Thymus (tissue), 11 donors: ENCODE data around the gene FBN3. TPM values are rescaled to one million over a fixed set of nuclear protein-coding genes. Genes with fewer than 3 reads are reported as not detected.
"Not testable (repeated sequence)": the region's sequence is repeated elsewhere in the genome, so short reads cannot be mapped to it uniquely, and the experiment has no call there.

Experiments used
- DNase-seq, 9 donors: peaks; one replicate each; pipeline ENCODE4 v3.0.0-alpha.2; 2013; ENCODE audit warnings: low spot score in 9 of 9, low read depth in 6 of 9, missing footprints in 1 of 9
- H3K27ac ChIP-seq, 2 donors: one replicate each; pipeline ENCODE4 v1.5.1; 2013; ENCODE audit warnings: control low read depth in 1 of 2, low read depth in 1 of 2, low read length in 1 of 2, mild to moderate bottlenecking in 1 of 2, moderate library complexity in 1 of 2
- H3K27me3 ChIP-seq, 2 donors: one replicate each; pipeline ENCODE4 v1.5.1; 2013; ENCODE audit warnings: low read length in 1 of 2; ENCODE audit not compliant: control insufficient read depth in 2 of 2, insufficient read depth in 1 of 2
- H3K36me3 ChIP-seq, 2 donors: one replicate each; pipeline ENCODE4 v1.5.1; 2013; ENCODE audit warnings: low read length in 1 of 2, mild to moderate bottlenecking in 1 of 2, moderate library complexity in 1 of 2; ENCODE audit not compliant: control insufficient read depth in 2 of 2, insufficient read depth in 2 of 2
- H3K4me1 ChIP-seq, 2 donors: one replicate each; pipeline ENCODE4 v1.5.1; 2013; ENCODE audit warnings: low read length in 2 of 2; ENCODE audit not compliant: control insufficient read depth in 2 of 2, insufficient read depth in 2 of 2
- H3K4me3 ChIP-seq, 2 donors: one replicate each; pipeline ENCODE4 v1.5.1; 2013; ENCODE audit warnings: low read length in 2 of 2, control low read depth in 1 of 2, mild to moderate bottlenecking in 1 of 2
- H3K9me3 ChIP-seq, 2 donors: one replicate each; pipeline ENCODE4 v1.5.1; 2013; ENCODE audit warnings: low read length in 1 of 2, mild to moderate bottlenecking in 1 of 2; ENCODE audit not compliant: control insufficient read depth in 2 of 2, insufficient read depth in 1 of 2
- WGBS: extraction: QIAGEN DNeasy Blood & Tissue Kit; methylation state at CpG from one replicate; pipeline ENCODE4 v1.1.7; 2013; 5-methylcytosine and 5-hydroxymethylcytosine counted together
- polyA plus RNA-seq: library from polyadenylated mRNA; stranded (reverse); fragments of 200-250 nt; gene quantifications from one replicate; pipeline ENCODE4 v1.2.3, GENCODE V29; 2013
- total RNA-seq: library from RNA; stranded (reverse); fragments of 120-200 nt; gene quantifications from one replicate; pipeline ENCODE4 v1.2.4, GENCODE V29; 2013
- donor health status: healthy.

FBN3 gene
- total and polyA plus RNA-seq, 2 donors, result 0.16 to 0.61 TPM

DNA sequence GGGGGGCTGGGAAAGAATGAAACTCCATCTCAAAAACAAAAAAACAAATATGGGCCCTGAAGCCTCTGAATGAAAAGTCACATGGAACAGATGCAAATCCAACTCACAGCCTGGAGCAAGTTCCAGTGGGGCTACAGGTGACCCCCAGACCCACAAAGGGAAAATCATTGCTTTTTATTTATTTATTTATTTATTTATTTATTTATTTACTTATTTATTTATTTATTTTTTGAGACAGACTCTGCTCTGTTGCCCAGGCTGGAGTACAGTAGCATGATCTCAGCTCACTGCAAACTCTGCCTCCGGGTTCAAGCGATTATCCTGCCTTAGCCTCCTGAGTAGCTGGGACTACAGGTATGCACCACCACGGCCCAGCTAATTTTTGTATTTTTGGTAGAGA, 110.2 kb downstream of the FBN3 start:
- Histone ChIP-seq H3K27ac (no peak overlapping the region), H3K4me3 (no peak overlapping the region), H3K36me3 (no peaks in the 10 kb centered on the region), H3K4me1 (no peaks in the 10 kb centered on the region), H3K9me3 (no peaks in the 10 kb centered on the region), H3K27me3 (no peaks in the 10 kb centered on the region)
- WGBS, result 97% methylated on average over 3 of the region's 3 CpGs
- DNase-seq, result no peak

DNA sequence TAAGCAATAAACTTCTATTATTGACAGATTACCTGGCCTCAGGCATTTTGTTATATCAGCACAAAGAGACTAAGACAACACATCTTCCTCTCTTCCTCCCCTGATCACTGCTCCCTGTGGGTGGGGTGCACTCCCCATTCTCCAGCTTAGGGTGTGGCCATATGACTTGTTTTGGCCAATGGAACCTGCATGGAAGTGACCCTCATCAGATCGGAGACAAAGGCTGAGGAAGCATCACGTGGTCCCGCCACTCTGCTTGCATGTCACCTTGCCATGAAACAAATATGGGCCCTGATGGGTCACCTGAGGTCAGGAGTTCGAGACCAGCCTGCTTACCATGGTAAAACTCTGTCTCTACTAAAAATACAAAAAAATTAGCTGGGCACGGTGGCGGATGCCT, 110.6 kb downstream of the FBN3 start:
- Histone ChIP-seq H3K4me1 (no peaks in the 10 kb centered on the region), H3K9me3 (no peaks in the 10 kb centered on the region), H3K27me3 (no peaks in the 10 kb centered on the region), H3K4me3 (no peak overlapping the region), H3K36me3 (no peaks in the 10 kb centered on the region), H3K27ac (no peak overlapping the region)
- no peak for DNase-seq
- 78% methylated on average over 6 of the region's 6 CpGs for WGBS

DNA sequence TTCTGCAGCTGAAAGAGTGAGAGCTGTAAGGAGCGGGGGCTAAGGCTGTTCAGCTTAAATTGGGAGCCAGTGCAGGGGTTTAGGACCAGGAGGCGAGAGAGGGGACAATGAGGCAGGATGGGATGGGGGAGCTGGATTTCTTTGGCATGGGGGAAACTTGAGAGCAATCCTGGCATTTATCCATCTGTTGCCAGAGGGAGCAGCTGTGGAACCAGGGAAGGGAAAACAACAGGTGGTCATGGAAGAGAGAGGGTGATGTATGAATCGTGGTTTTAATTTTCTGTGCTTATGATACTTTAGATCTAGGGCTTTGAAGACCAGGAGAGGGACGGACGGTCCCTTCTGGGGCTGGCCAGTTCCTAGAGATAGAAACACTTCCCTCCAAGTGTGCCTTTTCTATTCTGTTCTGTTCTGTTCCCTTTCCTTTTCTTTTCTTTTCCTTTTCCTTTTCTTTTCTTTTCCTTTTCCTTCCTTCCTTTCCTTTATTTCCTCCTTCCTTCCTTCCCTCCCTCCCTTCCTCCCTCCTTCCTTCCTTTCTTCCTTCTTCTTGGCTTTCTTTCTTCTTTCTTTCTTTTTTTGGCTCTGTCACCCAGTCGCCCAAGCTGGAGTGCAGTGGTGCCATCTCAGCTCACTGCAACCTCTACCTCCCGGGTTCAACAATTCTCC, 112.8 kb downstream of the FBN3 start:
- H3K4me1 ChIP-seq, result no peaks in the 10 kb centered on the region
- H3K27me3 ChIP-seq, result no peaks in the 10 kb centered on the region
- no peaks in the 10 kb centered on the region for H3K9me3 ChIP-seq
- DNase-seq, result no peak
- WGBS, result 91% methylated on average over 7 of the region's 7 CpGs
- no peaks in the 10 kb centered on the region for H3K36me3 ChIP-seq
- H3K4me3 ChIP-seq, result no peak overlapping the region
- H3K27ac ChIP-seq, result no peak overlapping the region

DNA sequence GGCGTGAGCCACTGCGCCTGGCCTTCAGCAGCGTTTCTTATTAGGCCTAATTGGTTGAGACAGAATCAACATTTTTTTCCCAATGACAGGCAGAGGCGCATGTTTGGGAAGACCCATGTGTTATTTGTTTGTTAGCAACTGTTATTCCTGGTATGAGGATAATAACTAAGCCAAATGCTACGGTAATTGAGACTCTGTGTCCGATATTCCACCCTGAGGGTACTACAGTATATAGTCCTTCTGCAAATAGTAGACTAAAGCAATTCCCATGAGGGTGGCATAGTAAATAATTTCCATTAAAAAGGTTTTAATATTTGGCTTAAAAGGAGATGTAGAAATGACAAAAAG, 115.2 kb downstream of the FBN3 start:
- H3K9me3 ChIP-seq, result no peaks in the 10 kb centered on the region
- H3K27ac ChIP-seq, result no peak overlapping the region
- H3K36me3 ChIP-seq, result no peaks in the 10 kb centered on the region
- no peak for DNase-seq
- H3K27me3 ChIP-seq, result no peaks in the 10 kb centered on the region
- no peaks in the 10 kb centered on the region for H3K4me1 ChIP-seq
- WGBS, result 98% methylated on average over 6 of the region's 6 CpGs
- no peak overlapping the region for H3K4me3 ChIP-seq

DNA sequence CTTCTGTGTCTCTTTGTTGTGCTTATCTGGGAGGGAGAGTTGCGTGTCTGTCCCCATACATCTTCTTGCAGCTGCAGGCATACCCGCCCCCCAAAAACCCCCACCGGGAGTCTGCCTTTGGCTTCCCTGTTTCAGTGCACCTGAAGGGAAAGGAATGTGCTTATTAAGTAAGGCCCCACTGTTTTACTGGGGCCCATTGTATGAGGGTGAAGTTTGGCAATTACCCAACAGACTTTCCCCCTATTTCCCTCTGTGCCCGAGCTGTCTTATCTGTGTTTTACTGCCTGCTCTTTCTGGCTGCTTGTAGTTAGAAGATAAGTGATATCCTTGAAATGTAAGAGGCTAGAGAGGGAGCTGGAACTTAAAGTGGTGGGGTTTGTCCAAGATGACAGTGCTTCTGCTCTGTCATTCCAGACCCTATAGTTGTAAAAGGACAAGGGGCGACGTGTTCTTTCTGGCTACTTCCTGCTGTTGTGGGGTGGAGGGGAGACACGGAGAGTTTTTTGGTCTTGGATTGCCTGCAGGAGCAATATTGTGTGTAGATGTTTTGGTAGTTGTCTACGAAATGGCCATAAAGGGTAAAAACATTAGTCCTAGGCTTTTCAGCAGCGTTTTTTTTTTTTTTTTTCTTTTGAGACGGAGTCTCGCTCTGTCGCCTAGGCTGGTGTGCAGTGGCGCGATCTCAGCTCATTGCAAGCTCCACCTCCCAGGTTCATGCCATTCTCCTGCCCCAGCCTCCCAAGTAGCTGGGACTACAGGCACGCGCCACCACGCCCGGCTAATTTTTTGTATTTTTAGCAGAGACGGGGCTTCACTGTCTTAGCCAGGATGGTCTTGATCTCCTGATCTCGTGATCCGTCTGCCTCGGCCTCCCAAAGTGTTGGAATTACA, 115.9 kb downstream of the FBN3 start:
- not testable (repeated sequence) for H3K27ac ChIP-seq, H3K36me3 ChIP-seq, H3K4me3 ChIP-seq, H3K4me1 ChIP-seq, H3K9me3 ChIP-seq, DNase-seq, H3K27me3 ChIP-seq
- 66% methylated on average over 22 of the region's 22 CpGs for WGBS

DNA sequence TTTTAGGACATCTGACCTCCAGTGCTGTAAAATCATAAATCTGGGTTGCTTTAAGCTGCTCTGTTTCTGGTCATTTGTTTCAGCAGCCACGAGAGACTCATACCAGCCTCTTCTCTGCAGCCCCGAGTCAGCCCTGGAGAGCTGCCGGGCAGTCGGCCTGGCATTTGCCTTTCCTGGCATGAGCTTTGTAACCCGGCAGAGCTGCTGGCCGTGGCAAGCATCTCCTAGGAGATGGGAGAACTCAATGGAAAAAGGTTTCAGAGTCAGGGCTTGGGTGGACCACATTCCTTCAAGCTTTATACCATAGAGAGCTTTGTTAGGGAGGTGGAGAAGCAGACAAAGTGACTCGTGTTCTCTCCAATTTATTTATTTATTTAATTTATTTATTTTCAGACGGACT, 118.4 kb downstream of the FBN3 start:
- Histone ChIP-seq H3K27me3 (no peaks in the 10 kb centered on the region), H3K4me3 (no peak overlapping the region), H3K4me1 (peaks cover 0 to 2% of the 10 kb centered on the region in 2 donors), H3K27ac (no peak overlapping the region), H3K9me3 (no peaks in the 10 kb centered on the region), H3K36me3 (no peaks in the 10 kb centered on the region)
- DNase-seq, result no peak
- 96% methylated on average over 8 of the region's 8 CpGs for WGBS

DNA sequence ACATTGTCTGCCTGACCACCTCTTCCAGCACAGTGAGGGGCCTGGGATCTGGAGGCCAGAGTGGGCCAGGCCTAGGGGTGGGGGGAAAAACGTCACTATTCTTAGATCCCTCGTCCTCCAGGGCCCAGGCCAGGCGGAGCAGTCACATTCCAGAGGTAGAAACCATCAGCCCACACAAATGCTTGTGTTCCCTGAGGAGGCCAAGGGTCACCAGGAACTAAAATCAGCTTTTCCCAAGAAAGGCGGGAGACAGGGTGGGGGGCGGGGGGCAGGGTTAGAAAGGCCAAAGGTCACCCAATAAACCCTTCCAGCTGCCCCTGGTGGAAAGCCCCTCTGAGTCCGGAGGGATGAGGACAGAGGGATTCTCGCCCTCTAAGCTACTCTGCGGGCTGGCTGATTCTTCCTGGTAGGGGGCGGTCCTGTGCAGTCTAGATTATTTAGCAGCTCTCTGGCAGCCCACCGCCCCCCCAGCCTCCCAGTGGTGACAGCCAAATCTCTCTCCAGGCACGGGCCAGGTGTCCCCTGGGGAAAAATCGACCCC, 120.4 kb downstream of the FBN3 start:
- Histone ChIP-seq H3K4me3 (no peak overlapping the region), H3K9me3 (no peaks in the 10 kb centered on the region), H3K4me1 (peaks cover 0 to 2% of the 10 kb centered on the region in 2 donors), H3K27me3 (no peaks in the 10 kb centered on the region), H3K36me3 (no peaks in the 10 kb centered on the region), H3K27ac (no peak overlapping the region)
- DNase-seq, result no peak
- WGBS, result 93% methylated on average over 12 of the region's 12 CpGs

DNA sequence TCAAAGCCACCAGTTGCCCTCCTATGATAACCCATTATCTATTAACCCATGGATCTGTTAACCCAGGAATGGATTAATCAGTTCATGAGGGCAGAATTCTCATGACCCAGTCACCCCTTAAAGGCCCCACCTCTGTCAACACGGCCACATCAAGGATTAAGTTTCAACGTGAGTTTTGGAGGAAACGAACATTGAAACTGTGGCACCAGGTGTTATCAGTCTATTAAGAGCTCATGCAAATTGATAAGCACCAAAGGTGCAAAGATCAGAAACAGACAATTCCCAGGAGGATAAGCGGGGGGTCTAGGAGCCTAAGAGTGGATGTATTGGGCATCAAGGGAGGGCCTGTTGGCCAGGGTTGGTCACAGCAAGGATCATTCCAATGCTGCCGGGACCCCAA, 124.1 kb downstream of the FBN3 start:
- no peak for DNase-seq
- Histone ChIP-seq H3K9me3 (no peaks in the 10 kb centered on the region), H3K27ac (no peak overlapping the region), H3K36me3 (no peaks in the 10 kb centered on the region), H3K27me3 (no peaks in the 10 kb centered on the region), H3K4me3 (no peak overlapping the region), H3K4me1 (peaks cover 0 to 2% of the 10 kb centered on the region in 2 donors)
- 95% methylated on average over 5 of the region's 5 CpGs for WGBS

DNA sequence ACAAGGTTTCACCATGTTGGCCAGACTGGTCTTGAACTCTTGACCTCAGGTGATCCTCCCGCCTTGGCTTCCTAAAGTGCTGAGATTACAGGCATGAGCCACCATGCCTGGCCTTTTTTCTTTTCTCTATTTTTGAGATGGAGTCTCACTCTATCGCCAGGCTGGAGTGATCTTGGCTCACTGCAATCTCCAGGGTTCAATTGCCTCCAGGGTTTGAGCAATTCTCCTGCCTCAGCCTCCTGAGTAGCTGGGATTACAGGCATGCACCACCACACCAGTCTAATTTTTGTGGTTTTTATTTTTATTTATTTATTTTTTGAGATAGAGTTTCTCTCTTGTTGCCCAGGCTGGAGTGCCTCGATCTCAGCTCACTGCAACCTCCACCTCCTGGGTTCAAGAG, 125.1 kb downstream of the FBN3 start:
- H3K4me1 ChIP-seq, DNase-seq, H3K4me3 ChIP-seq, H3K9me3 ChIP-seq, H3K36me3 ChIP-seq, H3K27ac ChIP-seq, H3K27me3 ChIP-seq: not testable (repeated sequence)
- WGBS, result 99% methylated on average over 3 of the region's 3 CpGs
